Measurements from ENCODE around the gene MACROD2. TPM values are rescaled to one million over a fixed set of nuclear protein-coding genes. Genes with fewer than 3 reads are reported as not detected.

MACROD2 gene
- total RNA-seq, 1 donor, result 1.7 TPM

GRCh38 chr20:14478126-14478525 lies 482.8 kb downstream of the MACROD2 start:
- H3K4me3 ChIP-seq (ENCODE audit: low read length), result no peak overlapping the region
- H3K9me3 ChIP-seq (ENCODE audit: low read depth, low read length), result no peaks in the 10 kb centered on the region
- no peaks in the 10 kb centered on the region for H3K4me1 ChIP-seq (ENCODE audit: insufficient read depth, low read length)

DNA sequence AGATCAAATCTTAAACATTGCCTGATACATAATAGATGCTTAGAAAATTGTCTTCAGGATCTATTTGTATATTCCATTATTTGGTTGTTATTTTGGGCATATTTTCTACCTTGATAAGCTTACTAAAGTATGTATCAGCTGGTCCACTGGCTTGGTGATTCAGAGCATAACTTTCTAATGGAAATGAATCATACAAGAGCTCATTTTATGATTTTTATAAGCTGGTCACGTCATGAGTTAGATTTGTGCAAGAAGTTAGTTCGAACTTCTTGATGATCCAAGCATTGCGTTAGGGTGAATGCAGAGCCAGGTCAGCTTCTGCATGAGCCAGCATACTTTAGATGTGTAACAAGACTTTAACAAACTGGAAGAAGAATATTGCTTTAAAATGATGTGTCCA lies 486.5 kb downstream of the MACROD2 start:
- Histone ChIP-seq H3K27me3 (ENCODE audit: insufficient read depth, low read length) (no peaks in the 10 kb centered on the region), H3K4me3 (ENCODE audit: low read length) (no peak overlapping the region), H3K9me3 (ENCODE audit: low read depth, low read length) (no peaks in the 10 kb centered on the region), H3K4me1 (ENCODE audit: insufficient read depth, low read length) (no peaks in the 10 kb centered on the region)

More at GRCh38 chr20:14478126-14478525, 482.8 kb downstream of the MACROD2 start:
- no peaks in the 10 kb centered on the region for H3K27me3 ChIP-seq (ENCODE audit: insufficient read depth, low read length)

- H3K9me3 ChIP-seq (ENCODE audit: low read depth, low read length), result no peaks in the 10 kb centered on the region
- no peak overlapping the region for H3K4me3 ChIP-seq (ENCODE audit: low read length)
- no peaks in the 10 kb centered on the region for H3K4me1 ChIP-seq (ENCODE audit: insufficient read depth, low read length)
- no peaks in the 10 kb centered on the region for H3K27me3 ChIP-seq (ENCODE audit: insufficient read depth, low read length)
These were observed 492.9 kb downstream of the MACROD2 start for GRCh38 chr20:14488212-14488611.

- Histone ChIP-seq H3K4me3 (ENCODE audit: low read length) (no peak overlapping the region), H3K9me3 (ENCODE audit: low read depth, low read length) (no peaks in the 10 kb centered on the region), H3K4me1 (ENCODE audit: insufficient read depth, low read length) (no peaks in the 10 kb centered on the region), H3K27me3 (ENCODE audit: insufficient read depth, low read length) (no peaks in the 10 kb centered on the region)
These were observed 493.6 kb downstream of the MACROD2 start for GRCh38 chr20:14488756-14489479.

DNA sequence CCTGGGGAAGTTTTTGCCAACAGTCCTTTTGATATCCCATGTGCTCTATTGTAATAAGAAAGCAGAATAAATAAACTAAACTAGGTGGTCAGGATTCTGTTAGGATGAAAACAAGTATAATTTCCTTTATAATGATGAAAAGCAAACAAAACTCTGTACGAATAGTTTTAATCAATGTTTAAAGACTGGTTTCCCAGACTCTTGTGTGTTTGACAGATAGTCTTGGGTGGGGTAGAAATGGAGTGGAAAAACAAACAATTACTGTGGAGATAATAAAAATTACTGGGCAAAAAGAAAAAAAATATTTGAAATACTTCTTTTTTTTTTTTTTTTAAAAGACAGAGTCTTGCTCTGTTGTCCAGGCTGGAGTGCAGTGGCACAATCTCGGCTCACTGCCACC lies 494.2 kb downstream of the MACROD2 start:
- no peaks in the 10 kb centered on the region for H3K4me1 ChIP-seq (ENCODE audit: insufficient read depth, low read length)
- H3K4me3 ChIP-seq (ENCODE audit: low read length), result no peak overlapping the region

GRCh38 chr20:14491436-14491835 lies 496.1 kb downstream of the MACROD2 start:
- Histone ChIP-seq H3K27me3 (ENCODE audit: insufficient read depth, low read length) (no peaks in the 10 kb centered on the region), H3K4me3 (ENCODE audit: low read length) (no peak overlapping the region), H3K9me3 (ENCODE audit: low read depth, low read length) (no peaks in the 10 kb centered on the region), H3K4me1 (ENCODE audit: insufficient read depth, low read length) (no peaks in the 10 kb centered on the region)

More for the DNA sequence above, 494.2 kb downstream of the MACROD2 start:
- Histone ChIP-seq H3K27me3 (ENCODE audit: insufficient read depth, low read length) (no peaks in the 10 kb centered on the region), H3K9me3 (ENCODE audit: low read depth, low read length) (no peaks in the 10 kb centered on the region)

DNA sequence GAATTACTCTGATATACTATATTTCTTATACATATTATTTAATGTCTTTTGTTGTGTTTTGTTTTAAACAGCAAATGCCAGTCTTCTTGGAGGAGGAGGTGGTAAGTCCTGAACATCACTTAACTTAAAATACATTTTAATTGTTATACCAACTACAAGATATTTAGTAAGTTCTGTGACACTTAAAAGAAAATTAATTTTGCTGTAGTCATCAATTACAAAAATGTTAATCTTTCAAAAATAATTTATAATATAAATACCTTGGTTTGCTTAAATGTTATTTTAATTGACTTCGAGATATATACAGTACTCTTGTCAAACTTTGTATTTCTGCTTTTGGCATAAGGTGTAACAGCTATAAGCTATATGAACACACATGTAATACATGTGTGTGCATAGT lies 498.1 kb downstream of the MACROD2 start:
- Histone ChIP-seq H3K4me1 (ENCODE audit: insufficient read depth, low read length) (no peaks in the 10 kb centered on the region), H3K4me3 (ENCODE audit: low read length) (no peak overlapping the region), H3K9me3 (ENCODE audit: low read depth, low read length) (no peaks in the 10 kb centered on the region), H3K27me3 (ENCODE audit: insufficient read depth, low read length) (no peaks in the 10 kb centered on the region)

GRCh38 chr20:14494355-14494754 lies 499.0 kb downstream of the MACROD2 start:
- Histone ChIP-seq H3K4me3 (ENCODE audit: low read length) (no peak overlapping the region), H3K4me1 (ENCODE audit: insufficient read depth, low read length) (no peaks in the 10 kb centered on the region), H3K9me3 (ENCODE audit: low read depth, low read length) (no peaks in the 10 kb centered on the region)

GRCh38 chr20:14495066-14495465 lies 499.8 kb downstream of the MACROD2 start:
- no peaks in the 10 kb centered on the region for H3K4me1 ChIP-seq (ENCODE audit: insufficient read depth, low read length)
- H3K9me3 ChIP-seq (ENCODE audit: low read depth, low read length), result no peaks in the 10 kb centered on the region
- H3K27me3 ChIP-seq (ENCODE audit: insufficient read depth, low read length), result no peaks in the 10 kb centered on the region
- no peak overlapping the region for H3K4me3 ChIP-seq (ENCODE audit: low read length)

More at GRCh38 chr20:14494355-14494754, 499.0 kb downstream of the MACROD2 start:
- no peaks in the 10 kb centered on the region for H3K27me3 ChIP-seq (ENCODE audit: insufficient read depth, low read length)

DNA sequence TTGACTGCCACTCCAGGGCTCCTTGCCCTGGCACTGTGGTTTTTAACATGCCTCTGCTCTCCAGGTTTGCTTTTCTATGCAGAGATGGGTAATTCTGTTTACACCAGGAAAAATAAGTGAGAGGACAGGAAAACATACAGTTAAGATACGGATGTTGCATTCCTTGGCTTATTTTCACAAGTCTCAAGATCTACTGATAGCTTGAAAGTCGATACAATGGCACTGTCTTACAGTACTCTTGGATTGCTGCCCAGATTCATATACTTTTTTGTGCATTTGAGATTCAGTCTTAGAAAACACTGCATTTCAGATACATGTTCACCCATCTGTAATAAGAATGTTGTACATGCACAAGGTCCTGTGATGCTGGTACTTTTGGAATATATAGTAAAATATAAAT lies 501.7 kb downstream of the MACROD2 start:
- no peaks in the 10 kb centered on the region for H3K9me3 ChIP-seq (ENCODE audit: low read depth, low read length)
- H3K27me3 ChIP-seq (ENCODE audit: insufficient read depth, low read length), result no peaks in the 10 kb centered on the region
- H3K4me1 ChIP-seq (ENCODE audit: insufficient read depth, low read length), result no peaks in the 10 kb centered on the region
- no peak overlapping the region for H3K4me3 ChIP-seq (ENCODE audit: low read length)

- Histone ChIP-seq H3K4me1 (ENCODE audit: insufficient read depth, low read length) (no peaks in the 10 kb centered on the region), H3K27me3 (ENCODE audit: insufficient read depth, low read length) (no peaks in the 10 kb centered on the region), H3K9me3 (ENCODE audit: low read depth, low read length) (no peaks in the 10 kb centered on the region), H3K4me3 (ENCODE audit: low read length) (no peak overlapping the region)
These were observed 503.5 kb downstream of the MACROD2 start for GRCh38 chr20:14498772-14499171.

DNA sequence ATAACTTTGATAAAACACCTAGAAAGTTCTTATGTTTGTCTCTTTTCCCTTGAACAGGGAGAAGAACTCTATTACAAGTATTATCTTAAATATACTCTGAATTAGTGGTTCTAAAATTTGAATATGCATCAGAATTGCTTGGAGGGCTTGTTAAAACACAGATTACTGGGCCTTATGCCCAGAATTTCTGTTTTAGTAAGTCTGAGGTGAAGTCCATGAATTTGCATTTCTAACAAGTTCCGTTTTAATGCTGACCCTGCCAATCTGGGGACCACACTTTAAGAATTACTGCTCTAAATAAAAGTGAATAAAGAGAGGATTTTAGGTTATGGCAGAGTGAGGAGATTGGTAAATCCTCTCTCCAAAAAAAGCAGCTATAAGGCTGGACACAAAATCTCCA lies 510.2 kb downstream of the MACROD2 start:
- H3K4me1 ChIP-seq (ENCODE audit: insufficient read depth, low read length), result no peaks in the 10 kb centered on the region
- H3K9me3 ChIP-seq (ENCODE audit: low read depth, low read length), result no peaks in the 10 kb centered on the region
- H3K27me3 ChIP-seq (ENCODE audit: insufficient read depth, low read length), result no peaks in the 10 kb centered on the region
- H3K4me3 ChIP-seq (ENCODE audit: low read length), result no peak overlapping the region

GRCh38 chr20:14507711-14508110 lies 512.4 kb downstream of the MACROD2 start:
- Histone ChIP-seq H3K27me3 (ENCODE audit: insufficient read depth, low read length) (no peaks in the 10 kb centered on the region), H3K4me1 (ENCODE audit: insufficient read depth, low read length) (no peaks in the 10 kb centered on the region), H3K4me3 (ENCODE audit: low read length) (no peak overlapping the region), H3K9me3 (ENCODE audit: low read depth, low read length) (no peaks in the 10 kb centered on the region)

- Histone ChIP-seq H3K9me3 (ENCODE audit: low read depth, low read length) (no peaks in the 10 kb centered on the region), H3K4me1 (ENCODE audit: insufficient read depth, low read length) (no peaks in the 10 kb centered on the region), H3K27me3 (ENCODE audit: insufficient read depth, low read length) (no peaks in the 10 kb centered on the region), H3K4me3 (ENCODE audit: low read length) (no peak overlapping the region)
These were observed 515.0 kb downstream of the MACROD2 start for GRCh38 chr20:14510341-14510740.

DNA sequence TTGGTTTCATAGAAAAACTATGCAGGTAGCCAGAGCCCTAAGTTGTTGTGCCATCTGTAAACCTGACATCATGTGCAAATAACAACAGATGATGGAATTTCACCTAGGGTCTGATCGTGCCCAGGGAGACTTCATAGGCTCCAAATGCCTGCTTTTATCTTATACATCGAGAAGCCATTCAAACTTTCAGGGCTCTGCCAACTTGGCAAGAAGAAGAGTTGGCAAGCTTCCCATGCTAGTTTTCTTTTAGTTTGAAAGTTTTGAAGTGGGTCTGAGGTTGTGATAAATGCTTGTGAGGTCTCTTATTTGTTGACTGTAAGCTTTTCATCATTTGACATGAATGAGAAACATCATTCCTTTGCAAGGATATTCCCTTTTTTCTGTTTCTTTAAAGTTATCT lies 517.5 kb downstream of the MACROD2 start:
- no peaks in the 10 kb centered on the region for H3K9me3 ChIP-seq (ENCODE audit: low read depth, low read length)
- H3K4me3 ChIP-seq (ENCODE audit: low read length), result no peak overlapping the region
- H3K4me1 ChIP-seq (ENCODE audit: insufficient read depth, low read length), result no peaks in the 10 kb centered on the region
- no peaks in the 10 kb centered on the region for H3K27me3 ChIP-seq (ENCODE audit: insufficient read depth, low read length)

GRCh38 chr20:14518648-14519047 lies 523.3 kb downstream of the MACROD2 start:
- Histone ChIP-seq H3K4me1 (ENCODE audit: insufficient read depth, low read length) (no peaks in the 10 kb centered on the region), H3K9me3 (ENCODE audit: low read depth, low read length) (no peaks in the 10 kb centered on the region), H3K4me3 (ENCODE audit: low read length) (no peak overlapping the region)

More at GRCh38 chr20:14518648-14519047, 523.3 kb downstream of the MACROD2 start:
- H3K27me3 ChIP-seq (ENCODE audit: insufficient read depth, low read length), result no peaks in the 10 kb centered on the region
